Endothelial cell (in vitro differentiated cells): ENCODE measurements around the gene SEC63. TPM values are rescaled to one million over a fixed set of nuclear protein-coding genes. Genes with fewer than 3 reads are reported as not detected.

Source experiments
- DNase-seq: peaks from one replicate; pipeline ENCODE4 v3.0.0; 2021; ENCODE audit warnings: low spot score
- H3K27ac Mint-ChIP-seq: one replicate; pipeline ENCODE4 v1.8.0; 2021; ENCODE audit warnings: mixed read lengths, inconsistent platforms; ENCODE audit not compliant: unreplicated experiment
- H3K27me3 Mint-ChIP-seq: one replicate; pipeline ENCODE4 v1.8.0; 2021; ENCODE audit warnings: mild to moderate bottlenecking, moderate library complexity, mixed read lengths, inconsistent platforms; ENCODE audit not compliant: unreplicated experiment
- H3K36me3 Mint-ChIP-seq: one replicate; pipeline ENCODE4 v1.8.0; 2021; ENCODE audit warnings: mild to moderate bottlenecking, low read depth, mixed read lengths, inconsistent platforms; ENCODE audit not compliant: unreplicated experiment
- H3K4me1 Mint-ChIP-seq: one replicate; pipeline ENCODE4 v1.8.0; 2021; ENCODE audit warnings: mild to moderate bottlenecking, mixed read lengths, inconsistent platforms; ENCODE audit not compliant: unreplicated experiment
- H3K4me3 Mint-ChIP-seq: one replicate; pipeline ENCODE4 v1.8.0; 2021; ENCODE audit warnings: mild to moderate bottlenecking, mixed read lengths, inconsistent platforms; ENCODE audit not compliant: unreplicated experiment
- H3K9me3 Mint-ChIP-seq: one replicate; pipeline ENCODE4 v1.8.0; 2021; ENCODE audit warnings: mixed read lengths, inconsistent platforms; ENCODE audit not compliant: unreplicated experiment
- total RNA-seq: library from RNA; stranded (reverse); fragmentation: NEBNext Ultra II Directional; extraction: Animal tissue kit (Norgen Biotek cat#: 25700); gene quantifications from one replicate; pipeline ENCODE4 v1.2.1, GENCODE V29; 2021; ENCODE audit not compliant: unreplicated experiment
- TF ChIP-seq, protein P1 (sequence below): fragments of 200-600 bp; sonication (generic); IDR thresholded peaks from one replicate; pipeline ENCODE4 v1.5.0; 2021; ENCODE audit warnings: antibody characterized with exemption; ENCODE audit not compliant: unreplicated experiment

Gene SEC63
- total RNA-seq, 1 donor from 2014 or later: 120 TPM

DNA sequence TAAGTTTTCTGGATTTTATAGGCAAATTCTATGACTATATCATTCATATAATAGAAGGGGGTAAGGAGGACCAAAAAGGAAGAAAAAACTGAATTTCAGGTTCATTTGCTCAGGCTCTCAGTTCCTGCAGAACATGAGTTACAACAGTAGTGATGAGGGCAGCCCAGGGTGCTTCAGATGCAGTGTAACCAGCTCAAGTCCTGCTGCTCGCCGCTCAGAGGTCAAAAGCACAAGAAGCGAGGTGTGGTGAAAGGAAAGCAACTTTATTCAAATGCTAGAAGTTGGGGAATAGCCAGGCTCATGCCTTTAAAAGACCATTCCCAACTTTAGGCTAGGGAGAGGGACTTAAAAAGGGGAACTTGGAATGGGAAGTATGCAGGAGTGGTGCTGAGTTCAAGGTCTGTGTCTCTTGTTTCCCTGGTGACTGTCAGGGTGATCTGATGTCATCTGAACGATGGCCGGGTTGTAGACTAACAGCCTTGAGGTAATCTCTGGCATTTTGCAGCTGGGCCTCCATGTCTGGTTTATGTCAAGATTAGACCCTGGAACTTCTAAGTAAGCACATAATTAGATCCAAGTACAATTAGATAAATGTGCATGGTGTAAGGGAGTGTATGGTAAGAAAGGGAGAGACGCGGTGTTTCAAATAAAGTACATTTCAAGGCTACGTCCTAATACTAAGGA is 14.5 kb upstream of the SEC63 start:
- DNase-seq: no peak
- no peak overlapping the region for H3K4me3 Mint-ChIP-seq
- H3K27me3 Mint-ChIP-seq: peaks cover 8% of the 10 kb centered on the region
- peaks cover 3% of the 10 kb centered on the region for H3K4me1 Mint-ChIP-seq
- H3K36me3 Mint-ChIP-seq: no peaks in the 10 kb centered on the region
- no peak overlapping the region for H3K27ac Mint-ChIP-seq
- TF ChIP-seq, protein P1, sequence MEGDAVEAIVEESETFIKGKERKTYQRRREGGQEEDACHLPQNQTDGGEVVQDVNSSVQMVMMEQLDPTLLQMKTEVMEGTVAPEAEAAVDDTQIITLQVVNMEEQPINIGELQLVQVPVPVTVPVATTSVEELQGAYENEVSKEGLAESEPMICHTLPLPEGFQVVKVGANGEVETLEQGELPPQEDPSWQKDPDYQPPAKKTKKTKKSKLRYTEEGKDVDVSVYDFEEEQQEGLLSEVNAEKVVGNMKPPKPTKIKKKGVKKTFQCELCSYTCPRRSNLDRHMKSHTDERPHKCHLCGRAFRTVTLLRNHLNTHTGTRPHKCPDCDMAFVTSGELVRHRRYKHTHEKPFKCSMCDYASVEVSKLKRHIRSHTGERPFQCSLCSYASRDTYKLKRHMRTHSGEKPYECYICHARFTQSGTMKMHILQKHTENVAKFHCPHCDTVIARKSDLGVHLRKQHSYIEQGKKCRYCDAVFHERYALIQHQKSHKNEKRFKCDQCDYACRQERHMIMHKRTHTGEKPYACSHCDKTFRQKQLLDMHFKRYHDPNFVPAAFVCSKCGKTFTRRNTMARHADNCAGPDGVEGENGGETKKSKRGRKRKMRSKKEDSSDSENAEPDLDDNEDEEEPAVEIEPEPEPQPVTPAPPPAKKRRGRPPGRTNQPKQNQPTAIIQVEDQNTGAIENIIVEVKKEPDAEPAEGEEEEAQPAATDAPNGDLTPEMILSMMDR: no peak
- H3K9me3 Mint-ChIP-seq: no peaks in the 10 kb centered on the region

- H3K27me3 Mint-ChIP-seq: peaks cover 8% of the 10 kb centered on the region
- no peaks in the 10 kb centered on the region for H3K9me3 Mint-ChIP-seq
- TF ChIP-seq, protein P1: no peak
- no peaks in the 10 kb centered on the region for H3K36me3 Mint-ChIP-seq
- no peak overlapping the region for H3K27ac Mint-ChIP-seq
- no peak overlapping the region for H3K4me3 Mint-ChIP-seq
- DNase-seq: no peak
- H3K4me1 Mint-ChIP-seq: peaks cover 3% of the 10 kb centered on the region
Measured at GRCh38 chr6:107971181-107971580, 13.2 kb upstream of the SEC63 start.

DNA sequence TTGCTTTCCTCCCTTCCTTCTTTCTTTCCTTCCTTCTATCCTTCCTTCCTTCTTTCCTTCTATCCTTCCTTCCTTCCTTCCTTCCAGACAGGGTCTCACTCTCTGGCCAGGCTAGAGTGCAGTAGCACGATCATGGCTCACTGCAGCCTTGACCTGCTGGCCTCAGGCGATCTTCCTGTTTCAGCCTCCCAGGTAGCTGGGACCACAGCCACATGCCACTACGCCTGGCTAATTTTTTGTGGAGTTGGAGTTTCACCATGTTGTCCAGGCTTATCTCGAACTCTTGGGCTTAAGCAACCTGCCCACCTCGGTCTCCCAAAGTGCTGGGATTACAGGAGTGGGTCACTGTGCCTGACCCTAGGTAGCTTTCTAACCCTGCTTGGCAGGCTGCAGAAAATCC is 12.2 kb upstream of the SEC63 start:
- no peak overlapping the region for H3K4me3 Mint-ChIP-seq
- peaks cover 8% of the 10 kb centered on the region for H3K27me3 Mint-ChIP-seq
- no peaks in the 10 kb centered on the region for H3K9me3 Mint-ChIP-seq
- no peaks in the 10 kb centered on the region for H3K36me3 Mint-ChIP-seq
- TF ChIP-seq, protein P1: no peak
- peaks cover 3% of the 10 kb centered on the region for H3K4me1 Mint-ChIP-seq
- DNase-seq: no peak
- H3K27ac Mint-ChIP-seq: no peak overlapping the region

DNA sequence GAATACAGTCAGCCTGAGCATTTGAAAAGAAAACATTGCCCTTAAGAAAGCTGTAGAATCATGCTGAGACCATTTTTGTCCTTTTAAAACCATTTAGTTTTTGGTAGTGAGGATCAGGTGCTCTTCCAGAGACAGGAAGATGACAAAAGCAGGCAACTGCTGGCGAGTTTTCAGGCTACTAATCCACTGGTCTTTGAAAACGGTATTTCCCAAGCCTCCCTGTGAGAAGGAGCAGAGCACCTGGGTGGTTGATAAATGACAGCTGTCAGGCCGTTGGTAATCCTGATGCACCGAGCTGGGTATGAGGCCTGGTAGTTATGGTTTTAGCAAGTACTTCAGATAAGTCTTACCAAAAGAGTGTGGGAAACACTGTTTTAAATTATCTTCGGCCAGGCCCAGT is 10.1 kb upstream of the SEC63 start:
- H3K36me3 Mint-ChIP-seq: no peaks in the 10 kb centered on the region
- H3K9me3 Mint-ChIP-seq: no peaks in the 10 kb centered on the region
- H3K4me3 Mint-ChIP-seq: no peak overlapping the region
- TF ChIP-seq, protein P1: no peak
- peaks cover 3% of the 10 kb centered on the region for H3K27me3 Mint-ChIP-seq
- no peak for DNase-seq
- peaks cover 3% of the 10 kb centered on the region for H3K4me1 Mint-ChIP-seq
- no peak overlapping the region for H3K27ac Mint-ChIP-seq

- TF ChIP-seq, protein P1: no peak
- no peak overlapping the region for H3K27ac Mint-ChIP-seq
Measured at GRCh38 chr6:107965746-107966145, 7.7 kb upstream of the SEC63 start.

More at GRCh38 chr6:107965746-107966145, 7.7 kb upstream of the SEC63 start:
- H3K36me3 Mint-ChIP-seq: no peaks in the 10 kb centered on the region
- H3K4me1 Mint-ChIP-seq: peaks cover 3% of the 10 kb centered on the region
- H3K27me3 Mint-ChIP-seq: no peaks in the 10 kb centered on the region
- H3K4me3 Mint-ChIP-seq: no peak overlapping the region
- DNase-seq: no peak
- H3K9me3 Mint-ChIP-seq: no peaks in the 10 kb centered on the region
